Measurements from ENCODE around the gene HAUS6.

The HAUS6 gene

GRCh38 chr9:19036611-19037010 is 66.1 kb downstream of the HAUS6 start:
- DNase-seq, result no peak
- Histone ChIP-seq H3K4me1 (ENCODE audit: control extremely low read depth in 1 of 4, control insufficient read depth in 4 of 4, insufficient read depth in 4 of 4, low read length in 3 of 4) (no peaks in the 10 kb centered on the region), H3K4me3 (ENCODE audit: control insufficient read depth in 1 of 7, extremely low read depth in 1 of 7, insufficient read depth in 4 of 7, low read depth in 2 of 7, low read length in 6 of 7) (no peak overlapping the region), H3K9me3 (ENCODE audit: control extremely low read depth in 1 of 5, control insufficient read depth in 4 of 5, insufficient read depth in 2 of 5, low read depth in 1 of 5, low read length in 4 of 5) (no peaks in the 10 kb centered on the region), H3K36me3 (ENCODE audit: control insufficient read depth in 4 of 4, insufficient read depth in 4 of 4, low read length in 3 of 4) (no peaks in the 10 kb centered on the region), H3K27ac (ENCODE audit: insufficient read depth in 1 of 2, low read depth in 1 of 2, low read length in 2 of 2, poor library complexity in 1 of 2, severe bottlenecking in 2 of 2) (no peak overlapping the region), H3K27me3 (replicated peaks in 2 of 5; ENCODE audit: control insufficient read depth in 4 of 5, insufficient read depth in 5 of 5, low read length in 4 of 5) (peaks cover 0 to 8% (median 0%) of the 10 kb centered on the region in 5 experiments)
- 100% methylated on average over 3 of the region's 5 CpGs for WGBS (ENCODE audit: insufficient coverage)
- ChIA-PET CTCF (interaction anchor here (0.8 to 1.4 kb wide), 3 partner anchors 8 to 428 kb away, joined by 4 to 5 read pairs (median 4); no protein-coding TSS in a partner anchor), POLR2A (no interaction called here)

GRCh38 chr9:19033015-19033414 is 69.7 kb downstream of the HAUS6 start, which contains the start of gene SAXO1:
SAXO1 (minus strand) TSS chr9:19033209; CDS start chr9:19032908, 301 bp downstream.
- H3K4me1 ChIP-seq (ENCODE audit: control extremely low read depth in 1 of 4, control insufficient read depth in 4 of 4, insufficient read depth in 4 of 4, low read length in 3 of 4), result no peaks in the 10 kb centered on the region
- CTCF ChIA-PET, result interaction anchor here (1.5 kb wide), 1 partner anchor 778 kb away, joined by 4 read pairs; no protein-coding TSS in a partner anchor
- H3K36me3 ChIP-seq (ENCODE audit: control insufficient read depth in 4 of 4, insufficient read depth in 4 of 4, low read length in 3 of 4), result no peaks in the 10 kb centered on the region
- no peak within 1 kb of the TSS for H3K27ac ChIP-seq (ENCODE audit: insufficient read depth in 1 of 2, low read depth in 1 of 2, low read length in 2 of 2, poor library complexity in 1 of 2, severe bottlenecking in 2 of 2)
- no peak within 1 kb of the TSS for H3K4me3 ChIP-seq (ENCODE audit: control insufficient read depth in 1 of 7, extremely low read depth in 1 of 7, insufficient read depth in 4 of 7, low read depth in 2 of 7, low read length in 6 of 7)
- H3K27me3 ChIP-seq (replicated peaks in 2 of 5; ENCODE audit: control insufficient read depth in 4 of 5, insufficient read depth in 5 of 5, low read length in 4 of 5), result peaks cover 0 to 12% (median 0%) of the 10 kb centered on the region in 5 experiments
- H3K9me3 ChIP-seq (ENCODE audit: control extremely low read depth in 1 of 5, control insufficient read depth in 4 of 5, insufficient read depth in 2 of 5, low read depth in 1 of 5, low read length in 4 of 5), result no peaks in the 10 kb centered on the region
- DNase-seq, result no peak
- WGBS (ENCODE audit: insufficient coverage), result 95% methylated on average over 16 of the region's 20 CpGs
- POLR2A ChIA-PET, result no interaction called here

- Histone ChIP-seq H3K4me1 (ENCODE audit: control extremely low read depth in 1 of 4, control insufficient read depth in 4 of 4, insufficient read depth in 4 of 4, low read length in 3 of 4) (no peaks in the 10 kb centered on the region), H3K36me3 (ENCODE audit: control insufficient read depth in 4 of 4, insufficient read depth in 4 of 4, low read length in 3 of 4) (no peaks in the 10 kb centered on the region), H3K9me3 (ENCODE audit: control extremely low read depth in 1 of 5, control insufficient read depth in 4 of 5, insufficient read depth in 2 of 5, low read depth in 1 of 5, low read length in 4 of 5) (no peaks in the 10 kb centered on the region), H3K27ac (ENCODE audit: insufficient read depth in 1 of 2, low read depth in 1 of 2, low read length in 2 of 2, poor library complexity in 1 of 2, severe bottlenecking in 2 of 2) (no peak overlapping the region), H3K4me3 (ENCODE audit: control insufficient read depth in 1 of 7, extremely low read depth in 1 of 7, insufficient read depth in 4 of 7, low read depth in 2 of 7, low read length in 6 of 7) (no peak overlapping the region), H3K27me3 (replicated peaks in 2 of 5; ENCODE audit: control insufficient read depth in 4 of 5, insufficient read depth in 5 of 5, low read length in 4 of 5) (peaks cover 0 to 14% (median 0%) of the 10 kb centered on the region in 5 experiments)
- ChIA-PET CTCF (no interaction called here), POLR2A (no interaction called here)
- DNase-seq, result no peak
- WGBS (ENCODE audit: insufficient coverage), result 90% methylated on average over 12 of the region's 14 CpGs
Measured at GRCh38 chr9:19032406-19032805, 70.3 kb downstream of the HAUS6 start.

- CTCF ChIA-PET, result no interaction called here
- no CpG with 5 or more reads among the region's 1 CpG for WGBS (ENCODE audit: insufficient coverage)
- POLR2A ChIA-PET, result no interaction called here
- Histone ChIP-seq H3K4me1 (ENCODE audit: control extremely low read depth in 1 of 4, control insufficient read depth in 4 of 4, insufficient read depth in 4 of 4, low read length in 3 of 4) (no peaks in the 10 kb centered on the region), H3K36me3 (ENCODE audit: control insufficient read depth in 4 of 4, insufficient read depth in 4 of 4, low read length in 3 of 4) (no peaks in the 10 kb centered on the region), H3K27me3 (replicated peaks in 2 of 5; ENCODE audit: control insufficient read depth in 4 of 5, insufficient read depth in 5 of 5, low read length in 4 of 5) (peaks cover 0 to 16% (median 0%) of the 10 kb centered on the region in 5 experiments), H3K27ac (ENCODE audit: insufficient read depth in 1 of 2, low read depth in 1 of 2, low read length in 2 of 2, poor library complexity in 1 of 2, severe bottlenecking in 2 of 2) (no peak overlapping the region), H3K4me3 (ENCODE audit: control insufficient read depth in 1 of 7, extremely low read depth in 1 of 7, insufficient read depth in 4 of 7, low read depth in 2 of 7, low read length in 6 of 7) (no peak overlapping the region), H3K9me3 (ENCODE audit: control extremely low read depth in 1 of 5, control insufficient read depth in 4 of 5, insufficient read depth in 2 of 5, low read depth in 1 of 5, low read length in 4 of 5) (no peaks in the 10 kb centered on the region)
- no peak for DNase-seq
Measured at GRCh38 chr9:19030899-19031298, 71.8 kb downstream of the HAUS6 start.

GRCh38 chr9:19028835-19029451 is 73.8 kb downstream of the HAUS6 start:
- no peak overlapping the region for H3K27ac ChIP-seq (ENCODE audit: insufficient read depth in 1 of 2, low read depth in 1 of 2, low read length in 2 of 2, poor library complexity in 1 of 2, severe bottlenecking in 2 of 2)
- no peaks in the 10 kb centered on the region for H3K4me1 ChIP-seq (ENCODE audit: control extremely low read depth in 1 of 4, control insufficient read depth in 4 of 4, insufficient read depth in 4 of 4, low read length in 3 of 4)
- peaks cover 0 to 14% (median 0%) of the 10 kb centered on the region in 5 experiments for H3K27me3 ChIP-seq (replicated peaks in 2 of 5; ENCODE audit: control insufficient read depth in 4 of 5, insufficient read depth in 5 of 5, low read length in 4 of 5)
- no peaks in the 10 kb centered on the region for H3K9me3 ChIP-seq (ENCODE audit: control extremely low read depth in 1 of 5, control insufficient read depth in 4 of 5, insufficient read depth in 2 of 5, low read depth in 1 of 5, low read length in 4 of 5)
- no peak overlapping the region for H3K4me3 ChIP-seq (ENCODE audit: control insufficient read depth in 1 of 7, extremely low read depth in 1 of 7, insufficient read depth in 4 of 7, low read depth in 2 of 7, low read length in 6 of 7)
- CTCF ChIA-PET, result interaction anchor here (0.8 to 3.1 kb wide), 13 partner anchors 8 to 1218 kb away, joined by 3 to 12 read pairs (median 5); partner anchors contain the start of gene RRAGA
- WGBS (ENCODE audit: insufficient coverage), result 32% methylated on average over 4 of the region's 8 CpGs
- DNase-seq, result peak; percentile 43 to 60 (median 53)
- POLR2A ChIA-PET, result no interaction called here
- no peaks in the 10 kb centered on the region for H3K36me3 ChIP-seq (ENCODE audit: control insufficient read depth in 4 of 4, insufficient read depth in 4 of 4, low read length in 3 of 4)

GRCh38 chr9:19027825-19028224 is 74.9 kb downstream of the HAUS6 start:
- H3K9me3 ChIP-seq (ENCODE audit: control extremely low read depth in 1 of 5, control insufficient read depth in 4 of 5, insufficient read depth in 2 of 5, low read depth in 1 of 5, low read length in 4 of 5), result no peaks in the 10 kb centered on the region
- H3K27ac ChIP-seq (ENCODE audit: insufficient read depth in 1 of 2, low read depth in 1 of 2, low read length in 2 of 2, poor library complexity in 1 of 2, severe bottlenecking in 2 of 2), result no peak overlapping the region
- peaks cover 0 to 14% (median 0%) of the 10 kb centered on the region in 5 experiments for H3K27me3 ChIP-seq (replicated peaks in 2 of 5; ENCODE audit: control insufficient read depth in 4 of 5, insufficient read depth in 5 of 5, low read length in 4 of 5)
- 96% methylated on average over 16 of the region's 22 CpGs for WGBS (ENCODE audit: insufficient coverage)
- no peak overlapping the region for H3K4me3 ChIP-seq (ENCODE audit: control insufficient read depth in 1 of 7, extremely low read depth in 1 of 7, insufficient read depth in 4 of 7, low read depth in 2 of 7, low read length in 6 of 7)
- no peaks in the 10 kb centered on the region for H3K4me1 ChIP-seq (ENCODE audit: control extremely low read depth in 1 of 4, control insufficient read depth in 4 of 4, insufficient read depth in 4 of 4, low read length in 3 of 4)
- CTCF ChIA-PET, result interaction anchor here (0.9 to 3.1 kb wide), 11 partner anchors 9 to 1217 kb away, joined by 3 to 12 read pairs (median 5); partner anchors contain the start of gene RRAGA
- POLR2A ChIA-PET, result no interaction called here
- DNase-seq, result no peak
- no peaks in the 10 kb centered on the region for H3K36me3 ChIP-seq (ENCODE audit: control insufficient read depth in 4 of 4, insufficient read depth in 4 of 4, low read length in 3 of 4)

GRCh38 chr9:19026375-19026774 is 76.3 kb downstream of the HAUS6 start:
- ChIA-PET POLR2A (no interaction called here), CTCF (interaction anchor here (1.1 to 2.4 kb wide), 7 partner anchors 12 to 773 kb away, joined by 3 to 11 read pairs (median 5); partner anchors contain the start of gene RRAGA)
- Histone ChIP-seq H3K27me3 (replicated peaks in 2 of 5; ENCODE audit: control insufficient read depth in 4 of 5, insufficient read depth in 5 of 5, low read length in 4 of 5) (peaks cover 0 to 10% (median 0%) of the 10 kb centered on the region in 5 experiments), H3K4me3 (ENCODE audit: control insufficient read depth in 1 of 7, extremely low read depth in 1 of 7, insufficient read depth in 4 of 7, low read depth in 2 of 7, low read length in 6 of 7) (no peak overlapping the region), H3K9me3 (ENCODE audit: control extremely low read depth in 1 of 5, control insufficient read depth in 4 of 5, insufficient read depth in 2 of 5, low read depth in 1 of 5, low read length in 4 of 5) (peaks cover 0 to 3% (median 0%) of the 10 kb centered on the region in 5 experiments), H3K27ac (ENCODE audit: insufficient read depth in 1 of 2, low read depth in 1 of 2, low read length in 2 of 2, poor library complexity in 1 of 2, severe bottlenecking in 2 of 2) (no peak overlapping the region), H3K36me3 (ENCODE audit: control insufficient read depth in 4 of 4, insufficient read depth in 4 of 4, low read length in 3 of 4) (no peaks in the 10 kb centered on the region), H3K4me1 (ENCODE audit: control extremely low read depth in 1 of 4, control insufficient read depth in 4 of 4, insufficient read depth in 4 of 4, low read length in 3 of 4) (peaks cover 0 to 1% (median under 1%) of the 10 kb centered on the region in 4 experiments)
- WGBS (ENCODE audit: insufficient coverage), result 95% methylated on average over 6 of the region's 6 CpGs
- no peak for DNase-seq
